B cell (primary cell): ENCODE data around the gene MAPK8IP2.

Experiments
- EZH2 ChIP-seq: IDR thresholded peaks from 2 replicates; pipeline ENCODE4 v1.6.1; 2012; ENCODE audit warnings: borderline replicate concordance, low read depth, mild to moderate bottlenecking, moderate library complexity, low read length; ENCODE audit not compliant: insufficient read depth, poor library complexity, severe bottlenecking
- TF ChIP-seq, protein P1 (sequence below): fragments of 200-600 bp; IDR thresholded peaks from one replicate; pipeline ENCODE4 v1.8.0; 2022; ENCODE audit warnings: antibody characterized with exemption, mild to moderate bottlenecking

- TF ChIP-seq, protein P1, sequence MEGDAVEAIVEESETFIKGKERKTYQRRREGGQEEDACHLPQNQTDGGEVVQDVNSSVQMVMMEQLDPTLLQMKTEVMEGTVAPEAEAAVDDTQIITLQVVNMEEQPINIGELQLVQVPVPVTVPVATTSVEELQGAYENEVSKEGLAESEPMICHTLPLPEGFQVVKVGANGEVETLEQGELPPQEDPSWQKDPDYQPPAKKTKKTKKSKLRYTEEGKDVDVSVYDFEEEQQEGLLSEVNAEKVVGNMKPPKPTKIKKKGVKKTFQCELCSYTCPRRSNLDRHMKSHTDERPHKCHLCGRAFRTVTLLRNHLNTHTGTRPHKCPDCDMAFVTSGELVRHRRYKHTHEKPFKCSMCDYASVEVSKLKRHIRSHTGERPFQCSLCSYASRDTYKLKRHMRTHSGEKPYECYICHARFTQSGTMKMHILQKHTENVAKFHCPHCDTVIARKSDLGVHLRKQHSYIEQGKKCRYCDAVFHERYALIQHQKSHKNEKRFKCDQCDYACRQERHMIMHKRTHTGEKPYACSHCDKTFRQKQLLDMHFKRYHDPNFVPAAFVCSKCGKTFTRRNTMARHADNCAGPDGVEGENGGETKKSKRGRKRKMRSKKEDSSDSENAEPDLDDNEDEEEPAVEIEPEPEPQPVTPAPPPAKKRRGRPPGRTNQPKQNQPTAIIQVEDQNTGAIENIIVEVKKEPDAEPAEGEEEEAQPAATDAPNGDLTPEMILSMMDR = peak; percentile 53
- no peak for TF ChIP-seq EZH2
Measured at GRCh38 chr22:50621948-50622722, 21.5 kb downstream of the MAPK8IP2 start.
